H1 (cell line): ENCODE data around the gene WNT1. TPM values are rescaled to one million over a fixed set of nuclear protein-coding genes. Genes with fewer than 3 reads are reported as not detected.

Experiments
- CTCF ChIA-PET: fragments of 300-600 bp; sonication (Branson Sonifier 250); formaldehyde crosslinking; loops from one replicate; lab custom pipeline; 2021; ENCODE audit not compliant: partially characterized antibody; lab: Charles Lee
- POLR2A ChIA-PET: fragments of 300-600 bp; sonication (Branson Sonifier 250); formaldehyde crosslinking; loops from one replicate; lab custom pipeline; 2021; ENCODE audit warnings: inconsistent platforms; ENCODE audit not compliant: partially characterized antibody; lab: Charles Lee
- DNase-seq, 2 experiments: peaks; one replicate each; pipeline versions ENCODE4 v3.0.0 to v3.0.0-alpha.2; 2010 to 2022; ENCODE audit warnings: low spot score in 2 of 2, low read depth in 1 of 2, mixed read lengths in 1 of 2
- FAIRE-seq: peaks from 2 replicates; lab custom pipeline; 2011; peaks lifted over from hg19 to GRCh38; lab: Jason Lieb, UNC
- H2AFZ ChIP-seq: 2 replicates; pipeline ENCODE4 v1.8.1; 2012; ENCODE audit warnings: low read length, inconsistent platforms
- H2AK5ac ChIP-seq: 2 replicates; pipeline ENCODE4 v1.6.1; 2013; ENCODE audit warnings: low read depth, low read length
- H2BK120ac ChIP-seq: replicated peaks from 2 replicates; pipeline ENCODE3; 2013; ENCODE audit warnings: low read depth, low read length, inconsistent platforms
- H2BK12ac ChIP-seq: 2 replicates; pipeline ENCODE4 v1.6.1; 2013; ENCODE audit warnings: low read depth, low read length
- H2BK15ac ChIP-seq: 2 replicates; pipeline ENCODE4 v1.6.1; 2013; ENCODE audit warnings: low read length
- H2BK20ac ChIP-seq: 2 replicates; pipeline ENCODE4 v1.6.1; 2013; ENCODE audit warnings: low read length
- H2BK5ac ChIP-seq: 2 replicates; pipeline ENCODE4 v1.6.1; 2013; ENCODE audit warnings: low read depth, low read length
- H3K14ac ChIP-seq: 2 replicates; pipeline ENCODE4 v1.6.1; 2013; ENCODE audit warnings: inconsistent platforms; ENCODE audit not compliant: insufficient read length
- H3K18ac ChIP-seq: 2 replicates; pipeline ENCODE4 v1.6.1; 2013; ENCODE audit warnings: low read length; ENCODE audit errors: extremely low read depth
- H3K23ac ChIP-seq: 2 replicates; pipeline ENCODE4 v1.6.1; 2013; ENCODE audit warnings: inconsistent platforms; ENCODE audit not compliant: insufficient read length
- H3K23me2 ChIP-seq: 2 replicates; pipeline ENCODE4 v1.6.1; 2013; ENCODE audit warnings: low read depth, low read length
- H3K27ac ChIP-seq: 2 replicates; pipeline ENCODE4 v1.6.1; 2011; ENCODE audit warnings: low read depth, low read length, inconsistent platforms
- H3K27me3 ChIP-seq, 4 experiments: replicated peaks in 1 of 4; 1 replicate in 1 of 4; 2 replicates in 3 of 4; pipeline versions ENCODE4 v1.6.1 to v1.8.1; 2011 to 2013; ENCODE audit warnings: low read length in 3 of 4, mild to moderate bottlenecking in 3 of 4, inconsistent platforms in 2 of 4, mixed read lengths in 2 of 4, moderate library complexity in 1 of 4; ENCODE audit not compliant: control insufficient read depth in 3 of 4, insufficient read depth in 3 of 4; ENCODE audit errors: extremely low read depth in 1 of 4
- H3K36me3 ChIP-seq, 4 experiments: 2 replicates each; pipeline versions ENCODE4 v1.6.1 to v1.8.1; 2011 to 2013; ENCODE audit warnings: mild to moderate bottlenecking in 4 of 4, low read length in 3 of 4, moderate library complexity in 2 of 4, control low read depth in 1 of 4, inconsistent platforms in 1 of 4; ENCODE audit not compliant: insufficient read depth in 4 of 4, control insufficient read depth in 2 of 4
- H3K4ac ChIP-seq: replicated peaks from 2 replicates; pipeline ENCODE3; 2013; ENCODE audit warnings: low read length, low read depth, mixed read lengths, inconsistent platforms; ENCODE audit not compliant: insufficient read length
- H3K4me1 ChIP-seq, 4 experiments: replicated peaks in 1 of 4; 1 replicate in 1 of 4; 2 replicates in 3 of 4; pipeline versions ENCODE4 v1.6.1 to v1.8.1; 2011 to 2013; ENCODE audit warnings: low read length in 3 of 4, inconsistent platforms in 2 of 4, mixed read lengths in 1 of 4; ENCODE audit not compliant: insufficient read depth in 4 of 4, control insufficient read depth in 3 of 4
- H3K4me2 ChIP-seq, 2 experiments: 2 replicates each; pipeline versions ENCODE4 v1.6.1 to v1.8.1; 2011 to 2013; ENCODE audit warnings: low read depth in 2 of 2, low read length in 2 of 2, control low read depth in 1 of 2, inconsistent platforms in 1 of 2, mild to moderate bottlenecking in 1 of 2; ENCODE audit not compliant: insufficient read depth in 1 of 2
- H3K4me3 ChIP-seq, 4 experiments: fragments of 200-600, 300-600 bp in 1 of 4; sonication (generic), shearing (Covaris generic), sonication (Bioruptor Twin) in 1 of 4; 2 replicates each; pipeline versions ENCODE4 v1.5.1 to v1.8.1; 2011 to 2016; ENCODE audit warnings: low read length in 4 of 4, low read depth in 3 of 4, control low read depth in 2 of 4, inconsistent platforms in 2 of 4, mild to moderate bottlenecking in 2 of 4, mixed read lengths in 1 of 4, moderate library complexity in 1 of 4; ENCODE audit not compliant: insufficient read depth in 2 of 4; ENCODE audit errors: extremely low read depth in 1 of 4
- H3K56ac ChIP-seq: replicated peaks from 2 replicates; pipeline ENCODE3; 2013; ENCODE audit warnings: low read depth, mild to moderate bottlenecking, mixed read lengths, low read length, inconsistent platforms; ENCODE audit not compliant: insufficient read length
- H3K79me1 ChIP-seq: 2 replicates; pipeline ENCODE4 v1.6.1; 2013; ENCODE audit warnings: low read depth, low read length, control low read depth
- H3K79me2 ChIP-seq, 2 experiments: 2 replicates each; pipeline versions ENCODE4 v1.6.1 to v1.8.1; 2012 to 2013; ENCODE audit warnings: low read length in 2 of 2, mild to moderate bottlenecking in 2 of 2, inconsistent platforms in 1 of 2; ENCODE audit not compliant: insufficient read depth in 2 of 2, control insufficient read depth in 1 of 2
- H3K9ac ChIP-seq, 4 experiments: replicated peaks in 1 of 4; 1 replicate in 1 of 4; 2 replicates in 3 of 4; pipeline versions ENCODE4 v1.6.1 to v1.8.1; 2011 to 2013; ENCODE audit warnings: low read depth in 3 of 4, low read length in 3 of 4, control low read depth in 2 of 4, mild to moderate bottlenecking in 2 of 4, moderate library complexity in 2 of 4, inconsistent platforms in 1 of 4; ENCODE audit errors: extremely low read depth in 1 of 4
- H3K9me3 ChIP-seq, 2 experiments: 2 replicates each; pipeline versions ENCODE4 v1.6.1 to v1.8.1; 2012 to 2013; ENCODE audit warnings: mild to moderate bottlenecking in 2 of 2, moderate library complexity in 2 of 2, control low read depth in 1 of 2, inconsistent platforms in 1 of 2, low read depth in 1 of 2, low read length in 1 of 2, mixed read lengths in 1 of 2; ENCODE audit not compliant: insufficient read depth in 2 of 2
- H4K20me1 ChIP-seq, 2 experiments: replicated peaks in 1 of 2; 2 replicates each; pipeline versions ENCODE3 to v1.8.1; 2011 to 2013; ENCODE audit warnings: inconsistent platforms in 2 of 2, low read length in 2 of 2, mild to moderate bottlenecking in 1 of 2; ENCODE audit not compliant: insufficient read depth in 2 of 2, control insufficient read depth in 1 of 2
- H4K5ac ChIP-seq: 2 replicates; pipeline ENCODE4 v1.6.1; 2013; ENCODE audit warnings: low read length, low read depth, mixed read lengths, inconsistent platforms; ENCODE audit not compliant: insufficient read length
- H4K8ac ChIP-seq: 2 replicates; pipeline ENCODE4 v1.8.0; 2013; ENCODE audit warnings: mild to moderate bottlenecking, moderate library complexity, low read length, inconsistent platforms; ENCODE audit not compliant: insufficient read depth; ENCODE audit errors: extremely low read depth
- H4K91ac ChIP-seq: replicated peaks from 2 replicates; pipeline ENCODE3; 2013; ENCODE audit warnings: low read length, mixed read lengths, inconsistent platforms; ENCODE audit not compliant: insufficient read length
- ATF3 ChIP-seq: IDR thresholded peaks from 2 replicates; pipeline ENCODE4 v1.6.1; 2011; ENCODE audit warnings: low read depth, mild to moderate bottlenecking, low read length; ENCODE audit not compliant: insufficient read depth
- BCL11A ChIP-seq, 2 experiments: IDR thresholded peaks; one replicate each; pipeline ENCODE4 v1.6.1; 2011; ENCODE audit warnings: low read depth in 2 of 2, low read length in 2 of 2, mild to moderate bottlenecking in 2 of 2
- EGR1 ChIP-seq: IDR thresholded peaks from 2 replicates; pipeline ENCODE4 v1.6.1; 2011; ENCODE audit warnings: low read depth, low read length, borderline replicate concordance
- EP300 ChIP-seq, 2 experiments: IDR thresholded peaks; 1 replicate in 1 of 2; 2 replicates in 1 of 2; pipeline ENCODE4 v1.6.1; 2011 to 2012; ENCODE audit warnings: low read depth in 2 of 2, low read length in 2 of 2, mild to moderate bottlenecking in 2 of 2, borderline replicate concordance in 1 of 2, inconsistent platforms in 1 of 2, moderate library complexity in 1 of 2
- FOSL1 ChIP-seq: IDR thresholded peaks from 2 replicates; pipeline ENCODE4 v1.6.1; 2011; ENCODE audit warnings: mild to moderate bottlenecking, low read depth, low read length, moderate library complexity; ENCODE audit not compliant: insufficient read depth
- MAFK ChIP-seq: IDR thresholded peaks from 2 replicates; pipeline ENCODE4 v1.6.1; 2012; ENCODE audit warnings: low read depth, mild to moderate bottlenecking, improper control_type of control experiment, low read length
- NANOG ChIP-seq: IDR thresholded peaks from 2 replicates; pipeline ENCODE4 v1.6.1; 2011; ENCODE audit warnings: low read length, low read depth, mild to moderate bottlenecking, inconsistent platforms; ENCODE audit not compliant: insufficient read depth, poor library complexity, severe bottlenecking
- NRF1 ChIP-seq: IDR thresholded peaks from 2 replicates; pipeline ENCODE4 v1.6.1; 2011; ENCODE audit warnings: mild to moderate bottlenecking, low read depth, low read length, improper control_type of control experiment
- POLR2AphosphoS5 ChIP-seq: IDR thresholded peaks from 2 replicates; pipeline ENCODE4 v1.6.1; 2011; ENCODE audit warnings: low read depth, low read length
- RBBP5 ChIP-seq: IDR thresholded peaks from 2 replicates; pipeline ENCODE4 v1.7.1; 2012; ENCODE audit warnings: low read depth, mild to moderate bottlenecking, inconsistent platforms, low read length, moderate library complexity, borderline replicate concordance
- RXRA ChIP-seq: IDR thresholded peaks from 2 replicates; pipeline ENCODE4 v1.6.1; 2011; ENCODE audit warnings: low read depth, mild to moderate bottlenecking, low read length, moderate library complexity; ENCODE audit not compliant: insufficient read depth
- SUZ12 ChIP-seq: fragments of 200-600 bp; sonication (generic); IDR thresholded peaks from 2 replicates; pipeline ENCODE4 v1.6.1; 2012; ENCODE audit warnings: mild to moderate bottlenecking, inconsistent platforms, low read length, moderate library complexity, mixed read lengths
- TAF1 ChIP-seq: IDR thresholded peaks from 2 replicates; pipeline ENCODE4 v1.6.1; 2011; ENCODE audit warnings: mild to moderate bottlenecking, low read depth, low read length
- YY1 ChIP-seq: IDR thresholded peaks from 2 replicates; pipeline ENCODE4 v1.6.1; 2011; ENCODE audit warnings: low read depth, mild to moderate bottlenecking, low read length
- WGBS, 2 experiments: shearing (Covaris generic) in 1 of 2; methylation state at CpG; one replicate each; pipeline versions ENCODE4 v1.1.6 to v1.1.7; 2013 to 2015; ENCODE audit warnings: low lambda C conversion rate in 2 of 2, mixed read lengths in 2 of 2, inconsistent platforms in 1 of 2, low coverage in 1 of 2, missing lambda C conversion rate in 1 of 2; ENCODE audit not compliant: insufficient replicate concordance in 2 of 2, insufficient coverage in 1 of 2, insufficient read length in 1 of 2; ENCODE audit errors: extremely low coverage in 1 of 2, missing lambda C conversion rate in 1 of 2; 5-methylcytosine and 5-hydroxymethylcytosine counted together
- polyA plus RNA-seq, 7 experiments: library from polyadenylated mRNA; depleted of rRNA in 3 of 7; stranded (reverse) in 5 of 7; unstranded in 2 of 7; fragments of >200 nt in 5 of 7; fragments of 200-250 nt in 2 of 7; gene quantifications; 1 replicate in 5 of 7; 2 replicates in 1 of 7; 4 replicates in 1 of 7; pipeline versions ENCODE4 v1.2.1 to v1.2.3, GENCODE V29; 2011 to 2013; ENCODE audit warnings: missing spikeins in 2 of 7, mixed read lengths in 2 of 7
- total RNA-seq: library from RNA; stranded (reverse); fragmentation: NEBNext Ultra II Directional; extraction: Animal tissue kit (Norgen Biotek cat#: 25700); gene quantifications from 2 replicates; pipeline ENCODE4 v1.2.1, GENCODE V29; 2021

The WNT1 gene
- total and polyA plus RNA-seq, 2 of the 8 experiments (the other 6 are each of a cell fraction or from before 2014, with no cell fraction given): not detected

DNA sequence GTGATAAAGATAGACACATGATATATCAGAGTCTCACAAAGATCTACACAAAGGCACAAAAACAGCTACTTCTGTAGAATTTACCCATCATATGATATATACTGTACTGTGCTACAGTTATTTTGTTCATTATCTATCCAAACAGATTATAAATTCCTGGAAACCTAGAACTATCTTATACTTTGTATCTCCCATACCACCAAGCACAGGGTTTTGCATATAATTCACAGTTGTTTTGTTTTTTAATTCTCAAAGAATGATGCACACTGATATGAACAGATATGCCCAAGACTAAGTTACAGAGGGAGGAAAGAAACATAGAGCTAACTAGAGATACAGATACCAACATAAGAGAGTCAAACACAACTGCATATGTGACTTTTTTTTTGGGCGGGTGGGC is 37.1 kb downstream of the WNT1 start:
- H3K79me1 ChIP-seq: no peaks in the 10 kb centered on the region
- CTCF ChIA-PET: interaction anchor here (0.8 to 11.5 kb wide), 14 partner anchors 10 to 148 kb away, joined by 3 to 207 read pairs (median 4); partner anchors contain the start of genes DDN and WNT1
- H2AFZ ChIP-seq: no peak overlapping the region
- H3K18ac ChIP-seq: no peak overlapping the region
- peaks cover 0 to 6% (median 1%) of the 10 kb centered on the region in 4 experiments; a peak in 4 of 7 replicates for H3K4me1 ChIP-seq
- POLR2A ChIA-PET: interaction anchor here (0.6 to 3.5 kb wide), 6 partner anchors 10 to 20 kb away, joined by 3 to 24 read pairs (median 8); partner anchors contain the start of gene DDN
- no peak overlapping the region for H3K27ac ChIP-seq
- no peak overlapping the region for H3K23ac ChIP-seq
- H4K8ac ChIP-seq: no peak overlapping the region
- FAIRE-seq (no peak), DNase-seq (no peak)
- H3K23me2 ChIP-seq: peaks cover 8% of the 10 kb centered on the region
- no peak overlapping the region for H2AK5ac ChIP-seq
- no peaks in the 10 kb centered on the region for H3K79me2 ChIP-seq
- H4K5ac ChIP-seq: no peak overlapping the region
- H4K20me1 ChIP-seq: no peaks in the 10 kb centered on the region
- H2BK20ac ChIP-seq: no peak overlapping the region
- no peak overlapping the region for H2BK15ac ChIP-seq
- H3K36me3 ChIP-seq: no peaks in the 10 kb centered on the region
- no peak overlapping the region for H2BK12ac ChIP-seq
- H3K9me3 ChIP-seq: no peaks in the 10 kb centered on the region
- WGBS, 2 experiments: 94% methylated on average over 1 of the region's 1 CpG; no CpG with 5 or more reads in 1 of the 2 experiments
- H3K9ac ChIP-seq: no peak overlapping the region
- no peak overlapping the region for H3K14ac ChIP-seq
- H3K56ac ChIP-seq: no peak overlapping the region
- H2BK5ac ChIP-seq: no peak overlapping the region
- H3K4ac ChIP-seq: no peak overlapping the region
- H4K91ac ChIP-seq: no peak overlapping the region
- no peak overlapping the region for H3K4me3 ChIP-seq
- no peak overlapping the region for H3K4me2 ChIP-seq
- no peaks in the 10 kb centered on the region for H3K27me3 ChIP-seq
- no peak overlapping the region for H2BK120ac ChIP-seq
- TF ChIP-seq FOSL1 (no peak), ATF3 (no peak), TAF1 (no peak), BCL11A (IDR thresholded peaks at IDR 0.05; ENCODE audit: low read depth in 2 of 2, low read length in 2 of 2) (no peak), POLR2AphosphoS5 (no peak), NRF1 (no peak), NANOG (no peak), RBBP5 (no peak), RXRA (no peak), EP300 (IDR thresholded peaks at IDR 0.05; ENCODE audit: borderline replicate concordance in 1 of 2, low read depth in 2 of 2, low read length in 2 of 2) (no peak), YY1 (no peak), EGR1 (no peak), MAFK (no peak), SUZ12 (no peak)
